NCI-H2107 treated with DMSO at 0.1 percent for 48 hours (cell line): Measurements from ENCODE around the gene MED27.

Experiments
- DNase-seq: peaks from one replicate; lab custom pipeline; 2025; ENCODE audit not compliant: unreplicated experiment; lab: John Stamatoyannopoulos, UW

Gene MED27

DNA sequence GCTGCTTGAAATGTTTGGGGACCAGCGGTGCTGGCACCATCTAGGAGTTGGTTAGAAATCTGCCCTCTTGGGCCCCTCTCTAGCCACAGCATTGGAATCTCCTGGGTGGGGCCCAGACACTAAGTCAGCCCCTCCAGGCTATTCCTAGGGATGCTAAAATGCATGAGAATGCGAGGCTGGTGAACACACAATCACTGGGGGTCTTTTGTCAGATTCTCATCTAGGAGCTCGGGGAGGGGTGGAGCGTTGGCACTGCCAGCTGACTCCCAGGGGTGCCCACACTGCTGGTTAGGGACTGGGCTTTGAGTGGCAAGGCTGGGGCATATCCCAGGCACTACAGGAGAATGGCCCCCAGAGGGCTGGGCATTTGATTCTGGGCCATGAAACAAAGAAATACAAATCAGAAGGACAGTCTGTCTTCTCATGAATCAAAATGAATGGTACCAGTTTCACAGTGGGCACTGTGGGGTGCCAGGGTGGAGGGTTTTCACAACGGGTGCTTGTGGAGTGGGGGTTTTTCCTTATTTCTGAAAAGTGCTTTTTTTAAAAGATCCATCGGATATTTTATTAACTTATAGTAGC is 212.0 kb downstream of the MED27 start:
- no peak for DNase-seq

DNA sequence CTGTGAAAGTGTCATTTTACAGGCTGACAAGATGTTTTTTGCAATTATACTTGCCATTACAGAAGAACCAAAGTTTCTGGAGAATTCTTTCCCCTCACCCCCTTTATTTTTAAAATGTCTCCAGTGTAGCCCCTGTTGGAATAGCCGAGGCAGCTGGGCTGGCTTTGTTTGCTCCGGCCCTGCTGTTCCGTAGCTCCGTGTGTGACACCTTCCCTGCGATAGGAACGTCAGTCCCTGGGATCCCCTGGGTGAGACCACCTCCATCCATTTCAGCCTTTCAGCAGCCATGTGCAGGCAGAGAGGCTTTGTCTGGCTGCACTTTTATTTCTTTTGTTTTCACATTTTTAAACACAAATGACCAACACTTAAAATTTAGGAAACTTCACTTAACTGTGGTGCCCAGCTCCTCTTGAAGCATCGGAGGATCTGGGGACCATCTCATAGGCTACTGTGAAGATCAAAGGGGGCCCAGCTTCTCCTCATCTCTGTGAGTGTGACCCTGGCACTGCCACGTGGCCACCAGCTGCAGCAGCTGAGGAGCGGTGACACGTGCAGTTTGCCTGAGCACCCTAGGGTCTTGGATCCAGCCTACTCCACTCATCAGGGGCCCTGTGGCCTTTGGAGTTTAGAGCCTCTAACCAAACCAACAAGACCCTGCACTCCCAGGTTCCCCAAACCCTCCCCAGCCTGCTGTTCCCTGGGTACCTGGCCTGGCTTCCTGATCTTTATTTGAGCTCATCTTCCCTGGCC is 214.0 kb downstream of the MED27 start:
- DNase-seq = no peak

DNA sequence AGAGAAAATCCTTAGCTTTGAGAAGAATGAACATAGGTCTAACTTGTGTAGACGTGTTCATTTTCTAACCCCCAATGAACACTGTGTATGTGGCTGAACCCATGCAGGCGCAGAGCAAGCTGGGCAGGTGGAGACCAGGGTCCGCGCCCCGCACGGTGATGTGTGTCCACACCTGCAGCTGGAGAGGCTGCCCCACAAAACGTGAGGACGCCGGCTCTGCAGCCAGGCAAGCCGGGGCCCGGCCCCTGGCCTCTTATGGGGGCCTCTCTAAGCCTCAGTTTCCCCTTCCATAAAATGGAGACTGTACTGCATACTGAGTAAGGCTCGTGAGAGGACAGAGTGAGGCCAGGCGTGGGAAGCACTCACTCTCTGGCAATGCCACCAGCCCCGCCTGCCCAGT is 215.1 kb downstream of the MED27 start:
- DNase-seq = no peak

DNA sequence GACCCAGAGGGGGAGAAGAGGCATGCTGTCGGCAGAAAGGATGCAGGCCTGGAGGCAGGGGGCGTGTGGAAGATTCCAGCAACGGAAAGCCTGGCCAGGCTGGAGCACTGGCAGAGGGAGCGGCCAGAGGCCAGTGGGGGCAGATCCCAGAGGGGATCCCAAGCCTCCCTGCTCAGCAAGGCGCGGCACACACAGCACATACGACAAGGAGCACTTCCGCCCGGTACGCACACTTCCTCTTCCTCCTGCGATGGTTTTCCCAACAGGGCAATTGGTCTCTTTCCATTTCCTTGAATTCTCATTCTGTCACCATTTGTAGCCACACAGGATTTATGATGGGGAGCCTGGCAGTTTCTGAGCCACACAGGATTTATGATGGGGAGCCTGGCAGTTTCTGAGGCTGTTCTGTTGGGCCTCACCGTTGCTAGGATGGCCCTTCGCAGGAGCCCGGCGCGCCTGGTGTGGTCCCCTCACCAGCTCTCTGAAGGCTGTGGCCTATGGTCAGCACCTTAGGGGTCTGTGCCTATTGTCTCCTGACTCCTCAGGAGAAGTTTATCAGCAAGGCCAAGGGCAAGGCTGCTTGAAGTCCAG is 216.3 kb downstream of the MED27 start:
- no peak for DNase-seq

DNA sequence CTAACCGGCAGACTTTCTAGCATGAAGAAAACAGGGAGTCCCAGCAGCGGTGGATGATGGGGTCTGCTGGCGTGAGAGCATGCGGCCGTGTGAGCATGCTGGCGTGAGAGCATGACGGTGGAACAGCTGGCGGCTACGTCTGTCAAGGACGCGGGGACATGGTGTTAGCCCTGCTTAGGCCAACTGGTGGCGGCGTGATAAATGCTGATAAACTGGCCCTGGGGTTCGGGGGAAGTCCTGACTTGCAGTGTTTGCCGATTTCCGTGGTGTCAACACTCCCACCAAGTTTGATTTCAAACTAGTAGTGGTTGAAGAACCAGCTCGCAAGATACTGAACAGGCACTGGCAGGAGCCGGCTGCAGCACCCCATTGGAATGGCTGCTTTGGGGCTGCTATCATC is 217.4 kb downstream of the MED27 start:
- no peak for DNase-seq

DNA sequence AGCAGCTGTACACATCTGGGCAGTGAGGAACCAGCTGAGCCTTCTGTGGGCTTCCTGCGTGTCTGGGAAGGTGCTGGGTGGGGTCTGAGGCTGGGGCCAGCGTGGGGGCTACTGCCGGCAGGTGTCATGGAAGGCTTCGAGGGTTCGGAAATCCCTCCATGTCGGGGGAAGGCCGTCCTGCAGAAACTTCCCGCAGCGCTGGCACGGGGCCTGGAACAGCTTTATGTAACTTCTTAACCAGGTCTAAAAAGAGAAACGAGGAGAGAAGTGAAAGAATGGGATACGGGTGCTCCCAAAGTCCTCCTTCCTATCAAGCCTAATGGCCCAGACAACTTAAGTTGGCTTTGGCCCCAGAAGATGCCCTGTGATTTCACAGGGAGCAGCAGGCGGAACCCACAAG is 219.2 kb downstream of the MED27 start:
- DNase-seq = no peak

DNA sequence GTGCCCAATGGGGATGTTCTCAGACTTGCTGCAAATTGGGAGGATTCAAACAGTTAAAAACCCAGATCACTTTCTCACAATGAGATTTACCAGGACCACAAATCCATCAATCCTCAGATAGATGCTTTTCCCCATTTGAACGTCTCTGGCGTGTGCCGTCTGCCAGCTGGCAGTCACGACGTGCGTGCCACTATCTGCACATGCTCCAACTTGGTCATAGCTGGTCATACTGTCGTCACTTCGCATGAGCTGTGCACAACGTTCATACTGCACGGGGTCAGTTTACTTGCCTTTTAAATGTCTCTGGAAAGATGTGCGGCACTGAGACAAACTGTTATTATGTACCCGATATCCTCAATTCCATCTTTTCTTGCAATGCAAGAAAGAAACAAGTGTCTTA is 221.5 kb downstream of the MED27 start:
- DNase-seq = no peak

DNA sequence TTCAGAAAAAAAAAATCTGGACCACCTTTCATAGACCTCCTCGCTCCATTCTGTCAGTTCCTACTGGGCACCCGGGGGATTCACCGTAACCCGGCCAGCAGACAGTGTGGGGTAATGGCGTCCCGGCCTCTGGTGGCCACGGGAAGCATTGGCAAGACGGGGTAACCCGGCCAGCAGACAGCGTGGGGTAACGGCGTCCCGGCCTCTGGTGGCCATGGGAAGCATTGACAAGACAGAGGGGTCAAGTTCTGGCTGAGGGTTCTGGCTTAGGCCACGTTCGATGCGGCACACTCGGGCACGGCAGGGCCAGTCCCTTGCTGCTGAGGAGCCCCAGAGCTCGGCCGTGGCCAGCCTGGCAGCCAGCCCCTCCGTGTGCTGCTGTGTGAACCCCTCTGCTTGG is 223.6 kb downstream of the MED27 start:
- DNase-seq = no peak

DNA sequence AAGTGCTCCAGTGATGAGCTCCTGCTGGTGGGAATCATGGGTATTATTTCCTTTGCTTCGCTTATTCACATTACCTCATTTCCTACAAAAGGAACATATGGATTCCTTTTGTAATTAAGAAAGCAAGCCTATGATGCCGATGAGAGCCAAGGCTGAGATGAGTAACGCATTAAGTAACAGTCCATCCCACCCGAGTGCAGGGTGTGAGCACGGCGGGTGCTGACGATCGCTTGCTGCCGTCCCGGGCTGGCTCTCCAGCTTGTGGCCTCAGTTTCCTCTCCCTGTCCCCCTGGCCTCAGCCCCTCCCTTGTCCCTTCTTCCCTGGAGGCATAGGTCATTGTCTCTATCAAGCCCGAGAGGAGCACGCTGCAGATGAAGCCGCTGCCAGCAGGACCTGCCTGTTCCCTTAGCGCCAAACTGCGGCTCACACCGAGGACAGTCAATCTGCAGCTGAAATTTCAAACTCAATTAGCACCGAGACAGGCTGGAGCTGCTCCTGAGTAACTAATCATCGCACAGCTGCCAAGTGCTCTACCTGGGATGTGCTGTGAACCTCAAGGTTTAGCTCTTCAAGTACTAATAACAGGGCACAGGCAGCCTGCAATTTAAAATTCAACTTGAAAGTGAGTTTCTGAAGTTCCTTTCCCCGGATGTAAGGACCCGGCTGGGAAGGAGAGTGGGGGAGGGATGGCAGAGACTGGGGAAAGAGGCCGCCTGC is 224.6 kb downstream of the MED27 start:
- DNase-seq = peak; percentile 23

DNA sequence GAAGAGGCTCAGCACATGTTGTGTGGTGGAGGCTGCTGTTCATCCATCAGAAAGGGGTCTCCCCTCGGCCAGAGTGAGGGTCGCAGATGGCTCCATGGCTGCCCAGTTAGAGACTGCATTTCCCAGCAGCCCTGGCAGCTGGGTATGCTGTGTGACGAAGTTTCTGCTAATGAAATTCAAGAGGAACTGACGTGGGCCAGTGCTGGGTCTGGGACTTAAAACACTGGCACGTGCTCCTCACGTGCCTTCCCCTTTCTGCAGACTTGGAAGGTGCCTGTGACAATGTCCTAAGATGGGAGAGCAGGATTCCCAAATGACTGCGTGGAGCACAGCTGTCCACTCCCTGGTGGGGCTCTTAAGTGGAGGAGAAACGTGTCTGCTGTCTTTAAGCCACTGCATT is 225.3 kb downstream of the MED27 start:
- DNase-seq = no peak

DNA sequence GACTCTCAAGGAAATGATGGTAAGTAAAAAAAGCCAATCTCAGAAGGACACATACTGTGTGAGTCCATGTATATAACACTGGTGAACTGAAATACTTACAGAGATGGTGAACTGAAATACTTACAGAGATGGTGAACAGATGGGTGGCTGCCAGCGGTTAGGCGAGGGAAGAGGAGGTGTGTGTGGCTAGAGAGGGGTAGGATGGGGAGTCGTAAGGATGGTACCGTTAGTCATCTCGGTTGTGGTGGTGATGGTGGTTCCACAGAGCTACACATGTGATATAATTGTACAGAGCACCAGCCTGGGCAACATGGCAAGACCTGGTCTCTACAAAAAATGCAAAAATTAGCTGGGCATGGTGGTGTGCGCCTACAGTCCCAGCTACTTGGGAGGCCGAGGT is 226.2 kb downstream of the MED27 start:
- DNase-seq = no peak

DNA sequence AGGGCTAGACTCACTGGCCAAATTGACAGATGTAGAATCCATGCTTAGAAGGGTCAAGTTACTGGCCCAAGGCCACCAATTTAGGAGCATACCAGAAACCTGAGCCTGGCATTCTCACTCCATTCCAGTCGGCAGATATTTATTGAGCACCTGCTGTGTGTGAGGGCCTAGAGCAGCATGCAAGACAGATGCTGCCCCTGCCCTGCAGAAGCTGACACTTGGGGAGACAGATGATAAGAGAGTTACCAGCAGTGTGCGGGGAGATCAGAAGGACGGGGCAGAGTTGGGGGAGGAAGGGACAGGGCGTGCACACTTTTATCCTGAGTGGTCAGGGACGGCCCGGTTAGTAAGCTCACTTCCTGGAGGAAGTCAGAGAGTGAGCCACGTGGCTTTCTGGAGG is 228.3 kb downstream of the MED27 start:
- DNase-seq = no peak

DNA sequence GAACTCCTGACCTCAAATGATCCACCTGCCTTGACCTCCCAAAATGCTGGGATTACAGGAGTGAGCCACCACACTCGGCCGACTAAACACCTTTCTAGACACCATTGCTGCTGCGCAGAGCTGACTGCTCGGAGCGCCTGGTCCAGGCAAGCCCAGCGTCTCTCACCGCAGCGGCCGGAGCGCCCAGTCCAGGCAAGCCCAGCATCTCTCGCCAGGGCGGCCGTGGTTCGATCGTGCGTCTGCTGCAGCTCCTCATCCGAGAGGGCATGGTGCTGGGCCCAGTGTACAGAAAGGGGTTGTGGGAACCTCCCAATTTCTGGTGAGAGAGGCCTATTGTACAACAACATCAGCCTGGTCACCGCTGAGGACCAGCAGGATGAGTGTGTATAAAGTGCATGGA is 230.3 kb downstream of the MED27 start:
- no peak for DNase-seq

DNA sequence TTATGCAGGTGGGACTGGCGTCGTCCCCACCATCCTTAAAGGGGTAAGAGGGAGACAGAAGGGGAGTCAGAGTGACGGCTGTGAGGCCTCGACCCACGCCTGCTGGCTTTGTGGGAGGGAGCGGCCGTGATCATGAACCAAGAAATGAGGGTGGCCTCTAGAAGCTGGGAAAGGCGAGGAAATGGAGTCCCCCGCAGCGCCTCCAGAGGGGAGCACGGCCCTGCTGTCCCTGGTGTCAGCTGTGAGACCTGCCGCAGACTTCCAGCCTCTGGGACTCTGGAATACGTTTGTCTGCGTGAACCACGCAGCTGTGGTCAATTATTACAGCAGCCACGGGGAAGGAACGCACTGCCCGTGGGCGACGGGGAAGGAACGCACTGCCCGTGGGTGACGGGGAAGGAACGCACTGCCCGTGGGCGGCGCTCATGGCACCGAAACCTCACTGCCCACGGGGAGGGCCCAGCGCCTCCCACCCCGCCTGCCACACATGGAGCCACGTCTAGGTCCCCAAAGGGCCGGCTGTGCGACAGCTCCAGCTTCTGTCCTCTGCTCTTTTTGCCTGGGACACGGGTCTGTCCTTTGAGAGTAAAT is 231.0 kb downstream of the MED27 start:
- no peak for DNase-seq

DNA sequence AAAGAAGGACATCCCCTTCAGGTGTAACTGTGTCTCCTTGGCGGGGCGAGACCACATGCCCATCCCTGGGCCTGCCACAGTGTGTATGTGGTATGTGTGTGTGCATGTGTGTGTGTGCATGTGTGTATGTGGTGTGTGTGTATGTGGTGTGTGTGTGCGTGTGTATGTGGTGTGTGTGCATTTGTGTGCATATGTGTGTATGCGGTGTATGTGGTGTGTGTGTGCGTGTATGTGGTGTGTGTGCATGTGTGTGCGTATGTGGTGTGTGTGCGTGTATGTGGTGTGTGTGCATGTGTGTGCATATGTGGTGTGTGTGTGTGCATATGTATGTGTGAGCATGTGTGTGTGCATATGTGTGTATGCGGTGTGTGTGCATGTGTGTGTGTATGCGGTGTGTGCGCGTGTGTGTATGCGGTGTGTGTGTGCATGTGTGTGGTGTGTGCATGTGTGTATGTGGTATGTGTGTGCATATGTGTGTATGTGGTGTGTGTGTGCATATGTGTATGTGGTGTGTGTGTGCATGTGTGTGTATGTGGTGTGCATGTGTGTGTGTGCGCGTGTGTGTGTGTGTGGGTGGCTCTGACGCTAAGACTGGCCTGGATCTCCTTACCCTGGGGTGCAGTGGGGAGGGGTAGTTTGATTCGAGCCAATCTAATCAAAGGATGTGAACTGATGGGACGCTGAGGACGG is 231.9 kb downstream of the MED27 start:
- DNase-seq = no peak

DNA sequence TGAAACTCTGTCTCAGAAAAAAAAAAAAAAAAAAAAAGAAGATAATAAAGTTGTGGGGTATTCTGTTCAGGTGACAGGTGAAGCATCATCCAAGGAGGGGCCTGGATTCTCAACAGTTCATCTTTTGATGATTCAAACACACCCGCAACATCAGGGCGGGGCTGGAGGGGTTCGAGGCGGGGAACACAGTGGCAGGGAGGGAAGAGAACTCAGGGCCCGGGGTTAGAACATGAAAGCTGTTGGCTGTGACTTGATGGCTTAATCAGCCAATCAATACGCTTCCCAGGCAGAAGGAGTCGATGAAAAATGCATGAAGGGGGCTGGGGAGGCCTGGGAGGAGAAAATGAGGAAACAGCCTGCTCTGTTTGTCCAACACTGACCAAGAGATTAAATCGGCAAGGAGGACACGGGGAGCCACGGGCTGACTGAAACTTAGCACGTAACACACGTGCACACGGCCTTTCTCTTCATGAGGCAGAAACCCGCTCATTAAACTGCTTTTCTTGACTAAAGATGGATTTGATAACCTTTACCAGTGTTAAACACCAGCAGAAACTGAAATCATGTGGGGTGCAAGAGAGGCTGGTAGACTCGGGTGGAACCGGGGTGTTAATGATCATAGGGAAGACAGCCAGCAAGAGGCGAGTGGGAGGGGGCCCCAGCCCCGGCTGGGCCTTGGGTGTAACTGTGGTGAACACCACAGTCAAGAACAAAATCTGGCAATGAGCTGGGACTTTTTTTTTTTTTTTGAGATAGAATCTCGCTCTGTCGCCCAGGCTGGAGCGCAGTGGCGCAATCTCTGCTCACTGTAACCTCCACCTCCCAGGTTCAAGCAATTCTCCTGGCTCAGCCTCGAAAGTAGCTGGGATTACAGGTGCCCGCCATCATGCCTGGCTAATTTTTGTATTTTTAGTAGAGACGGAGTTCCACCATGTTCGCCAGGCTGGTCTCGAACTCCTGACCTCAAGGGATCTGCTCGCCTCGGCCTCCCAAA is 234.1 kb downstream of the MED27 start:
- DNase-seq = no peak

DNA sequence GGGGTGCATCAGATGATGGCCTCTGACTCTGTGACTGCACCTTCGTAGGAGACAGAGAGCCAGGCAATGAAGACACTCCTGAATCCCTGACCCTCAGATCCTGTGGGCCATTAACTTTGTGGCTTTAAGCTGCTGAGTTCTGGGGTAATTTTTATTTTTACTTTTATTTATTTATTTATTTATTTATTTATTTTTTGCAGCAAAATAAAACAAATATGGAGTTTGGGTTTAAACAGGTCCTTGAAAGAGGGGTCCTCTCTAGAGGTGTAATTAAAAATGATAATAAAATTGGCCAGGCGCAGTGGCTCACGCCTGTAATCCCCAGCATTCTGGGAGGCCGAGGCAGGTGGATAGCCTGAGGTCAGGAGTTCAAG is 234.9 kb downstream of the MED27 start:
- DNase-seq = no peak

DNA sequence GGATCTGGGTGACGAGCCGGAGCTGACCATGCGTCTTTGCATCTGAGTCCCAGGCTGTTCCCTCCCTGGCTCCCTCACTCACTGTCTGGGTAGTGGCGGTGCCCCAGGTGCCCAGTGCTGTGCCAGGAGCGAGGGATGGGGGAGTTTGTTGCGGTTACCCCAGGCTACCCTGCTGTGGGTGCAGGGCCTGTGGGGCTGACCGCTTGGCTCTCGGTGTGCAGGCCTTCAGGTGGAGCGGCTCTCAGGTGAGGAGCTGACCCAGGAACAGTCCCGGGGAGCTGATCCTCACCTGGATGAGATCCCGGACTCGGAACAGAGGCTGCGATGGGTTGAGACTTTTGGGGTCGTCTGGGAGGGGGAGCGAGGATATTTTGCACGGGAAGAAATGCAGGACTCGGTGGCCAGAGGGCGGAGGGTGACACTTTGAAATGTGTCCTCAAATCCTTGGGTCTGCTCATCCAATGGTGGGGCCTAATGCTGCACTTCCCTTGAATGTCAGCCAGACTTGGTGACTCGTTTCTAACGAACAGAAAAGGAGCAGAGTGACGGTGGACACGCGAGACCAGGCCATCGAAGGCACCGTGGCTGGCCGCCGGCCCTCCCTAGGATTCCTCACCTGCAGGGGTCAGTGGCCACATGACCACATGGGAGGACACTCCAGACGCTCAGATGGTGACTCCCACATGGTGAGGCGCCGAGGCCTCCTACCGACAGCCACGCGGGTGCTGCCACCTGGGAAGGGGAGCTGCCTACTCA is 235.5 kb downstream of the MED27 start:
- no peak for DNase-seq

DNA sequence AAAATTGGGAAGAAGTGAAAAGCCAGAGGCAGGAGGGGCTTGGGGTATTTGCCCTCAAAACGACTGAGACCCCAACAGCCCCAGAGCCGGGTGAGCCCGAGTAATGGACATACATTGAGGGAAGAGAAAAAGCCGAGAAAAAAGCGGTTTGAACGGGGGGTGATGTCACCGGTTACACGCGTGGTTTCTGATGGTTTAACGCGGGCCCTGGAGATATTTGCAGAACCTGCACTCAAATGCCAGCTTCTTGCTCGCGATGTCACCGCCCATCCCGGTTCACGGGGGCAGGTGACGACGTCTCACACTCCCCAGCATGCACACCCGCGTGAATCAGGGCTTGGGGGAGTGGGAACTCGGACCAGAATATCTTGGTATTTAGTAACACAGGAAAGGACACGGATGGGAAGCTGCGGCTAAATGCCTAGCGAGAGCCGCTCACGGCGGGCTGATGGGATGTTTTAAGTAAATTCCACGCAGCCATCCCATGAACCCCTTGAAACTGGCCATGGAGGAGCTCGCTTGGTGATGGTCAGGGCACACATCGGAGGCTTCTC is 237.8 kb downstream of the MED27 start:
- no peak for DNase-seq
